Dermis microvascular lymphatic vessel endothelial cell (primary cell): Measurements from ENCODE around the gene MYH15. TPM values are rescaled to one million over a fixed set of nuclear protein-coding genes. Genes with fewer than 3 reads are reported as not detected.

Source experiments
- DNase-seq, 2 donors: peaks; one replicate each; pipeline versions ENCODE4 v3.0.0 to v3.0.0-alpha.2; 2010; ENCODE audit warnings: low read depth in 2 of 2
- total RNA-seq: library from RNA; depleted of rRNA; stranded (reverse); fragments of >200 nt; gene quantifications from 2 replicates; pipeline ENCODE4 v1.2.1, GENCODE V29; 2014

The MYH15 gene
- total RNA-seq, result under 0.01 and 0.13 TPM in 2 replicates

GRCh38 chr3:108510496-108510895 lies at the start of gene MYH15:
Gene MYH15 (minus strand): TSS chr3:108510596. CDS start chr3:108510530, 66 bp downstream.
- DNase-seq, result no peak

DNA sequence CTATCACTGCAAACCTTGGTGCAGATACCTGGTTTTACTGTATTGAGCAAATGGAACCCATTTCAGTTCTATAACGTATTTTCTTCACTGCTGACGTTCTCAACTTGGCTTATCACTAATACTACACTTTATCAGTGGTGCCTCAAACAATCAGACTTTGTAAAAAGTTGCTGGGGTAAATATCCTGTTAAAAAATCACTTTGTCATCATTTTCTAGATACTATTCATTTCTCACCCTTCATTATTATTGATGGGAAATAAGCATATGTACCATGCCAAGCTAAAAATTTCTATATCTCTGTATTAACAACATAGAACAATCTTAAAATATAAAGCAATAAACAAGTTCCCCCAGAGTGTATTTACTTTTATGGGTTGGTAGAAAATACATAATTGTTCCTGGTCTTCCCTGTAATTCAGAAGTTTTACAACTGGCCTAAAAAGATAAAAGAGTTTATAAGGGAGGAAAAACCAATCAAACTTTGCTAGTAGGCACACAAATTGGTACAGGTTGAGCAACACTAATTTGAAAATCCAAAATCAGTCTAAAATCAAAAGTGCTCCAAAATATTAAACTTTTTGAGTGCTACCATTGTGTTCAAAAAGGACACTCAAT lies 45.7 kb upstream of the MYH15 start:
- no peak for DNase-seq

DNA sequence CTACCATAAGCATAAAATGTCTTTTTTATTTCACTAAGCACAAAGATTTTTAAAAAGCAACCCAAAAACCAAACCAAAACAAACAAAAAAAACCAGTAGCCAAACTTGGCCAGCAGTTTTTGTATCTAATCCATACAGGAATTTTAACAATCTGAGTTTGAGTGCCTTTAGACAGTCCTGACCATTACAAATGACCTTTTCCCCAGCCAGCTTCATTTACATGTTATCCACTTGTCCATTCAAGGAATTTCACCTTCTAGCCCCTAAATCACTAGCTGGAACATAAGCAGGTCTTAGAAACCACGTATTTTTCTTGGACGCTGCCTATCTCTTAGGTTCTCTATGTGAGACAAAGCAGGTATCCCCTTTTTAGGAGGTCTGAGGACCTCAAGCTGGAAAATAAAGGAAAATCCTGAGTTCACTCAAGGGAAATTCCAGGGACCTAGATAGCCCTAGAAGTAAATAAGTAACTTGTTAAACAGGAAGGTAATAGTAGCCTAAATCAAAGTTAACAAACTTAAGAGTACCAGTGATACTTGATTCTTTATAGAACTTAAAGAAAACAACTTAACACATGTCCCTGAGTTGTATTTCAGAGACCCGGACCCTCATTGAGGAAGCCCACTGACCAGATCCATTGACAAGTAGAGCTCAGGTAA lies 44.6 kb upstream of the MYH15 start:
- DNase-seq, result no peak

DNA sequence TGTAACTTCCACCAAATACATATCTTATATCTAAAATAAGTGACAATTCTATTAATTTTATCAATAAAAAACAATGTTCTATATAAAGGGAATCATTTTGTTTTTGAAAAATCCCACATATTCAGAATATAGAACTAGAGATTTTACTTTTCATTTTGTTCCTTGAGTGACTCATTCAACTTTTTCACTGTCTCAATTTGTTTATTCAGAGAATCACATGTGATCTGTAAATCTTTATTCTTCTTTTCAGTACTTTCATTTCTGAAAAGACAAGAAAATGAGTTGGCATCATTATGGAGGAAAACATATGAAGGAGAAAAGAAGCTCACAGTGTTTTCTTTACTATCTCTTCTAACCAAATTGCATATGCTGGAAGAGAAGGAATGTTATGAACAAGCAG lies 43.8 kb upstream of the MYH15 start:
- DNase-seq, result no peak

- DNase-seq, result peak; percentile 50 to 66
Measured at GRCh38 chr3:108552267-108553159, 42.1 kb upstream of the MYH15 start.

DNA sequence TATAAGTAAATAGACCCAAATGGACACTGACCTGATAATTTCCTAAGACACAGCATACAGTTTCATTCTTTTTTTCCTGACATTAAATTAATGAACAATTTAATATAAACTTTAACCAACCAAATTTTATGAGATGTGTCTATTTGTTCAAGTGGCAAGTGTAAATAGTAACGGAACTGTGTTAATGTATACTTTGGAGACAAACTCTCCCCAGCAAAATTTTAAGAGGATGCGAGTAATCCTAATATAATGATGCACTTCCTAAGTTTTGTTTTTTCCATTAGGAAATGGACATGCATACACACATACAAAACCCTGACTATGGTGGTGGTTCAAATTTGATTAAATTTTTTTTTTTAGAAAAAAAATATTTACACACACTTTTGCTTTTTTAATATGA lies 38.5 kb upstream of the MYH15 start:
- DNase-seq, result no peak

GRCh38 chr3:108548304-108548703 lies 37.9 kb upstream of the MYH15 start:
- DNase-seq, result peak in 1 of 2 donors; percentile 15

GRCh38 chr3:108546692-108547091 lies 36.3 kb upstream of the MYH15 start:
- DNase-seq, result no peak

DNA sequence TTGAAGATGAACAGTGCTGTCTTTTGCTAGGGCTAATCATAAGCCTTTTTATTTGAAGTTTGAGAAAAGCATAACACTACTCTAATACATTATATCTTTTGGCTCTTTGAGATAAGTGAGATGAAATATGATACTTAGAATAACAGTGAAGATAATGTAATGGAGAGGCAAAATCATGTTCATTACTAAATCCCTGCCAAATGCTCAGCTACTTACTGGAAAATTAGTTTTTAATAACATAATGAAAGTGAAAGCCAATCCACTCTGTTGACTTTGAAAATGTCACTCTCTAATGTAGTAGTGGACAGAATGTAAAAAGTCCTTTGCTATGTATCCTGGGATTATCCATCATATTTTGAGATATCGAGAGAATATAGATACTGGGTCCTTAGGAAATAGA lies 35.9 kb upstream of the MYH15 start:
- peak; percentile 5 to 15 for DNase-seq

- DNase-seq, result peak in 1 of 2 donors; percentile 10
Measured at GRCh38 chr3:108538083-108538482, 27.7 kb upstream of the MYH15 start.

DNA sequence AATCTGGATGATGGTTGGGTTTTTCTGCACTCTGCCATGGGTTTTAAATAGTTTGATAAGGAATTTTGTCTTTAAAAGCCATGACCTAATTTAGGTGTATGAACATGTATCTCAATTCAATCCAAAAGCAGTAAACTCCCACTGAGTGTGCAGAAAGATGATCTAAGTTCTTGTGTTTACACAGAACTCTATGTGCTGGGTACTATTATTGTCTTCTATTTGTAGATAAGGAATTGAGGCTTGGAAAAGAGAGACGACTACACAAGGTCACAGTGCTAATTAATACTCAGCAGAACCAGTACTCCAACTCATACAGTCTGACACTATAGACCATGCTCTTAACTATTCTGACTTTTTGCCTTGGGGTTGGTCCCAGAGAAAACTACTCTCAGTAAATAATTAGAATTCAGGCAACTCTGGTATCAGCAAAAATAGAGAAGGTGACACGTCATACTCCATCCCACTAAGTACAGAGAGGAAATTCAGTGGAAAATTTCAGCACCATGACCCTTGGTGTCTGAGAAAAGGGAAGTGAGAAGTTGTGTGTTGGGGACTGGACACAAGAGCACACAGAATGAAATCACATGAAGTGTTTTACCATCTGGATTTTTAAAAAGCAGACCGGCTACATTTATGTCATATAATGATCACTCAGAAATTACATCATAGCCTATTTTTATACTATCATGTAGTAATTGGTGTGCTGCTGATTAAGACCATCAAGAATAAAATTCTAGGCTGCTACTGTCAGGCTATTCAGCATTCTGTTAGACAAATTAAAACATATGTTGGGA lies 18.3 kb upstream of the MYH15 start:
- DNase-seq, result peak in 1 of 2 donors; percentile 12

DNA sequence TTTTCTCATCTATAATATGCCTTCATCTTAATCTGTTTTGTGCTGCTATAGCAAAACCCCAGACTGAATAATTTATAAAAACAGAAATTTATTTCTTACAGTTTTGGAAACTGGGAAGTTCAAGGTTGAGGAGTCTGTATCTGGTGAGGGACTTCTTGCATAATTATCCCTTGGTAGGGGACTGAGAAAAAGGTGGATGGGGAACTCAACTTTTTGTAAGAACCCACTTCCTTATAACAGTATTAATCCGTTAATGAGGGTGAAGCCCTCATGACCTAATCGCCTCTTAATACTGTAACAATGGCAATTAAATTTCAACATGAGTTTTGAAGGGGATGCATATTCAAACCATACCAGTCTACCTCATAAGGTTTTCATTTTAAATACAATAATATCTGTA lies 17.4 kb upstream of the MYH15 start:
- DNase-seq, result no peak

- DNase-seq, result no peak
Measured at GRCh38 chr3:108527109-108527508, 16.7 kb upstream of the MYH15 start.

DNA sequence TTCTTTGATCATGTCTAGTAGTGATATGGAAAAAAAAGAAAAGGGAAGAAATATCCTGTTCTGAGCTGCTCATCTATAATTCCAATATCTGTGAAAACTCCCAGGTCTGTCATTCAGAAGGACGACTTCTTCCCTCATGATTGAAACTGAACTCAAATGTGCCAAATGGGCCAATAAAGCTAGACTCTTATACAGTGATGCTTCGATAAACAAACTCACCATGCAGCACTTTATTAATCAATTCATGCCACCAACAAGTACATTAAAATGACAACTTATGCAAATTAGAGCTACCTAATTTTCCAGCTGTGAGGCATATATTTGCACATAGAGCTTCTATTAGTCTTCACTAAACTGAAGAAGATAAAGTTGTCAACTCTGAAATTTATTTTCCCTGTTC lies 15.6 kb upstream of the MYH15 start:
- DNase-seq, result no peak

DNA sequence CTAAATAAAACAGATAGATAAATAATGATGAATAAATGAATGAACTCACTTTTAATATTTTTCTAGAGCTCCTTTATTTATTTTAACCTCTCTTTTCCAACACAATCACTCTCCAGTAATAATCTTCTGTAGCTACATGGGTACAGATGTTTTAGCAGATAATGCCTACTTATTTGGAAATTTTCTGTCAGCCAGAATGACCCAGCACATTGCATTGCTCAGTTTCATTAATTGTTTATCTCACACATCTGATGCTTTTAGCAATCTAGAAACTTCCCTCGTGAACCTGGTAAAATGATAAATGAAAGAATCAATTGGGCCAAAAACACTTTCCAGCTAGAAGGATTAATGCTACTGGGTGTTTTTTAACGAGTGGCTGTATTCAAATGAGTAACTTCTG lies 14.9 kb upstream of the MYH15 start:
- no peak for DNase-seq

DNA sequence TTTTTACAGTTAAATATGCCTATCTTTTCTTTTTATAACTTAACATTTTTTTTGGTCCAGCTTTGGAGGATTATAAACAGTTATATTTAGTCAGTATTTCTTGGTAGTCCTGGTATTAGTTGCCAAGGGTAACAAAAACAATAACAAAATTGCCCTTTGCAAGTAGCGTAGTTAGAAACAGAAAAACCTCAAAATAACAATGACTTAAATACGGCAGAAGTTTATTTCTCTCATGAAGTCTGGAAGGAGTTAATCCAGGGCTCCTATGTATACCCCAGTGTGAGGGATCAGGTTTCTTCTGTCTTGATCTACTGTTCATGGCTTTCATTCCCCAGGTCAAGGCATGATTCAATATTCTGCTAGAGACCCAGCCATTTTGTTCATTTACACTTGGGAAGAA lies 14.1 kb upstream of the MYH15 start:
- peak in 1 of 2 donors; percentile 6 for DNase-seq

- no peak for DNase-seq
Measured at GRCh38 chr3:108518895-108519294, 8.5 kb upstream of the MYH15 start.

DNA sequence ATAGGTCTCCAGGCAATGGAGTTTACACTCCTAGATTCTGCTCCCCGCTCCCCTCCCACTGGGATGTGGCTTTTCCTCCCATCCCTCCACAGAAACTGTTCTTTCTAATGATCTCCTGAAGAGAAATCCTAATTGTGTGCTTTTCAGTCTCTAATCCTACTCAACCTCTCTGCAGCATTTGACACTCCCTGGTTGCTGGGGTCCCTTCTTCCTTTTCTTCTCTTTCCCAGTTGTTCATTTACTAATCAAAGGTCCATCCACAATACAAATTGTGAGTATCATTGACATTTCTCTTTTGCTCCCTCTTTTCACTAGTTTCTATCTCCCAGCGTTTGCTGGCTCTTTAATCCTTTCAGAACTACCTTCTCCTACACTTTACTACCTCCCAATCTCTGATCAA lies 6.5 kb upstream of the MYH15 start:
- no peak for DNase-seq

DNA sequence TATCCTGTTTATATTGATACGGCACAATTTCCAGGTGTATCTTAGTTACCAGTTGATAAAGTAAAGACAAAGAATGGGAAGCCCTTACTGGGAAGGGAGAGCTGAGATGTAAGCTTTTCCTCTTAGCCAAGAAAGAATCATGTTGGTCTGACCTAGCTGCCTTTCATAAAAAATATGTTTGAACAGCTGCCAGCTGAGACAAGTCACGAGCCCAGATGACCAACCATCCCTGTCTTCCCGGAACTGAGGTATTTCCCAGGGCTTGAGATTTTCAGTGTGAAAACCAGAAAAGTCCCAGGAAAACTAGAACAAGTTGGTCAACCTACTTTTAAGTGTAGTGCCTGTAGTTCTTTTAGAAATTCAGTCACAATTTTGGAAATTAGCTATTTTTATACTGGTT lies 3.6 kb upstream of the MYH15 start:
- DNase-seq, result no peak

GRCh38 chr3:108512671-108513070 lies 2.3 kb upstream of the MYH15 start:
- DNase-seq, result no peak

- DNase-seq, result no peak
Measured at GRCh38 chr3:108511490-108511889, 1.1 kb upstream of the MYH15 start.

- DNase-seq, result no peak
Measured at GRCh38 chr3:108511055-108511454, 659 bp upstream of the MYH15 start.
